ENCODE measurements around the gene EGR1.
"Not testable (repeated sequence)": the region's sequence is repeated elsewhere in the genome, so short reads cannot be mapped to it uniquely, and the experiment has no call there.

Gene EGR1

DNA sequence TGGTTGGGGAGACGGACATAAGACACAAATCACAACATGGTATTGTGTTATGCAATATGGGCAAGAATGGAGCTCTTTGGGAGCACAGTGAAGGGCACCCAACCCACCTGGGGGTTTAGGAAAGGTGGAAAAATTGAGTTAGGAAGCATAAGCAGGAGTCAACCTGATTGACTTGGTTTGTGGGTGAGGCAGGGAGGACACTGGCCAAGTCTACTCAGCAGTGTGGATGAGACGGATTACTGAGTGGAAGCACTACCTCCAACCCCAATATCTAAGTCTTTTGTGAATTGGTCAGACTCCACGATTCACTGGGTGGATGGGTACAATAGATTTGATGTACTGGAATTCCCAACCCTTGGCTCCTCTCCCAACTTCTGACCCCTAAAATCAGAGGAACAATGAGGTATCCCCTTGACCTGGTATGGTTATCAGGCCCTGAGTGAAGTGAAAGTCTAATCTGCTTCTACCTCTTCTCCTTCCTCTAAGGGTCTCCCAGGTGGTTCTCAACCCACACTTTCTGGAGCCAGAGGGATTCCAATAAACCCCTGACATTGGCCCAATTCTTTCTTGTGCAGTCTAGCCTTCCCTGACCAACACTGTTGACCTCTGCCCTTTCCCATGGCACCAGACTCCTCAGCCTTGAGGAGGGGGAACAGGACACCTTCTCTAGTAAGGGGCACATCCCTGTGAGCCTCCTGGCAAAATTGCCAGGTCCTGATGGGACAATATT, 5.2 kb downstream of the EGR1 start:
- no peak for DNase-seq

DNA sequence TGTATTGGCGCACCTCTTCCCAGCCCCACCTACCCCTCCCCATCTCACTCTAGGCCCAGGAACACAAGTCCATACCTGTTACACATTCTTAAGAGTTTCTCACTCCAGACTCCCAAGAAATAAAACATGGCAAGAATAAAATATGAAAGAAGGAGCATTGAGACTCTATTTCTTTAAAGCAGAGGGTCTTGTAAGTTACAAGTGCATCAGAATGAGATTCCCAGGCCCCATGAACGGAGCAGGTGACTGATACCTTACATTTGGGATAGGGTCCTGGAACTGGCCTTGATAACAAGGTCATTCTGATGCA, 5.7 kb downstream of the EGR1 start:
- no peak for DNase-seq

- DNase-seq, result no peak
Observed at GRCh38 chr5:138472353-138472752, 7.1 kb downstream of the EGR1 start.

GRCh38 chr5:138473151-138473550, 7.9 kb downstream of the EGR1 start:
- not testable (repeated sequence) for DNase-seq

- no peak for DNase-seq
Observed at GRCh38 chr5:138476918-138477317, 11.6 kb downstream of the EGR1 start.

DNA sequence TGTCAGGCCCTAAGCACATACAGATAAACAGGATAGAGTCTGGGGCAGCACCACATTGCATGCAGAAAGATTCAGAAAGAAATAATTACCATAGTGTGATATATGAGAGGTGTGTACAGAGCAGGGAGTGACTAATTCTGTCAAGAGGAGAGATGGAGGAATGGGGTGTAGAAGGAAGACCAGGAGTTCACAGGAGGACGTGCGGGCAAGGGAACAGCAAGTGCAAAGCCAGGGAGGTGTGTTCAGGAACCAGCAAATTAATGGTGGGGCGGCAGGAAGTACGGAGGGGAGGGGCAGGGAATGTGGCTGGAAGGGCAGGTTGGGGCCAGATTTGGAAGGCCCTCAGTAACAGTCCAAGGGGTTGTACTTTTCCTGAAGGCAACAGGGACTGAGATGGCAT, 17.4 kb downstream of the EGR1 start:
- no peak for DNase-seq

- no peak for DNase-seq
Observed at GRCh38 chr5:138488481-138488945, 23.2 kb downstream of the EGR1 start.

DNA sequence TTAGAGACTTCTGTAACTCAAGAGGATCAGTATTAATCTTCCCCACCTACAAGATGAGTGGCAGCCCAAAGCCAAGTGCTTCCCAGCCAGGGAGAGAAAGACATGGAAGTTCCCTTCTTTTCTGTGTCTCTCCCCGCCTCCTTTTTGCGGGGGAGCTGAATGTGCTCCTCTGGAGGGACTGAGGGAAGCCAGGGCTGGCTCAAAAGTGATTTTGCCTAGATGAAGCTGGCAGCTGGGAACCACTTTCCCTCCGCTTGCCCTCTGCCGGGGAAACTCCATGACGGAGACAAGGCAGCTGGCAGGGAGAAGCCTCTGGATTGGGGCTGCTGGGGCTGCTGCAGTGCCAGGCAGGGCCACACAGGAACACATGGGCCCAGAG, 24.4 kb downstream of the EGR1 start:
- no peak for DNase-seq

GRCh38 chr5:138490648-138491283, 25.5 kb downstream of the EGR1 start:
- DNase-seq, result no peak

DNA sequence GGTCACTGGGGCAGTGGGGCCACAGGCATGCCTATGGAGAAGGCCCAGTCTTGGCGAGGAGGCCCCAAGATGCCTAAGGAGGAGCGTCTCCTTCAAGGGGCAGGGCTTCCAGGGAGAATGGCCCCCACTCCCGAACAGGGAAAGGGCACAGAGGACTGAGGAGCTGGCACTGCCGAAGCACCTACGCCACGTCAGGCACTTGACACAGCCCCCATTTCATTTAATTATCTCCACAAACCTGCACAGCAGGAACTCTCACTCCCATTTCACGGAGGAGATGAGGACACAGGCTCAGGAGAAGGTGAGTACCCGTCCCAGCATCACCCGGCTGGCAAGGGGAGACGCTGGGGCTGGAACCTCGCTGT, 26.0 kb downstream of the EGR1 start:
- DNase-seq, result no peak

GRCh38 chr5:138491669-138492559, 26.6 kb downstream of the EGR1 start:
- peak; percentile 80 for DNase-seq

GRCh38 chr5:138492560-138493045, 27.3 kb downstream of the EGR1 start:
- DNase-seq, result no peak

GRCh38 chr5:138495351-138495750, 30.1 kb downstream of the EGR1 start:
- DNase-seq, result no peak

GRCh38 chr5:138498376-138498775, 33.1 kb downstream of the EGR1 start:
- DNase-seq, result no peak

GRCh38 chr5:138502121-138502520, 36.8 kb downstream of the EGR1 start:
- no peak for DNase-seq

DNA sequence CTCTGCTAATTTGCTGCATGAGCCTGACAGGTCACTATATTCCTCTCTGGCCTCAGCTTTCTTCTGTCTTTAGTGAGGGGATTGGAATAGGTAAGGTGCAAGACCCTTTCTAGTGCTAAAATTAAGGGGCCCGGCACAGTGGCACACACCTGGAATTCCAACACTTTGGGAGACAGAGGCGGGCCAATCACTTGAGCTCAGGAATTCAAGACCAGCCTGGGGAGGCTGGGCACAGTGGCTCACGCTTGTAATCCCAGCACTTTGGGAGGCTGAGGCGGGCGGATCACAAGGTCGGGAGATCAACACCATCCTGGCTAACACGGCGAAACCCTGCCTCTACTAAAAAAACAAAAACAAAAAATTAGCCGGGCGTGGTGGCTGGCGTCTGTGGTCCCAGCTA, 37.2 kb downstream of the EGR1 start:
- no peak for DNase-seq

DNA sequence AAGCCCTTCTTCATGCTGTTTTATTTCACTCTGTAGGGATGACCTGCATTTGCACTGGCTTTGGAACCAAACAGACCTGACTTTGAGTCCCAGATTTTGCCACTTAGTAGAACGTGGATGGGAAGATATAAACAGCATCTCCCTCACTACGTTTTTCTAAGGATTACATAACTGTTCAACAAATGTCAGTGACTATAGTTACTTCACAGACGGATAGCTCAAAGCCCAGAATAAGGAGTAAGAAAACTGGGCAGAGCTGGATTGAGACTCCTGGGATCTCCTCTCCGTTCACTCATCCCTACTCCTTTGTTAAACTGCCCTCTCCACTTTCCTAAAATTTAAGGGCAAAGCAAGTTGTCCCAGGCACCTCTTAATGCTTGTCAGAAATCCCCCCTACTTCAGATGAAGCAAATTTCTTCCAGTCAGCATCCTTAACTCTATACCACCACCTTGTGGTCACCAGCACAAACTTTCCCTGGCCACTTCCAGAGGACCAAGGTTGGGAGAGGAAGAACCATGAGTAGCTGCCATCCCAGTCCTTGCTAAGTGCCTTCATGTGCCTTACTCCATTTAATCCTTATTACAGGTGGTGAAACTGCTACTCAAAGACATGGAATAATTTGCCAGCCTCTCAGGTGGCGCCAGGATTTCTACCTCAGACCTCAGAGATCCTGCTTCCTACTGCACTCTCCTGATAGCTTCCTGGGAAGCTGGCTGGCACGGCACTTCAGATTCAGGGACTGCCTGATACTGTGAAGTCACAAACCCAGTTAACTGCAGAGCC, 38.4 kb downstream of the EGR1 start:
- peak; percentile 38 for DNase-seq

GRCh38 chr5:138504799-138505198, 39.5 kb downstream of the EGR1 start:
- no peak for DNase-seq

- DNase-seq, result no peak
Observed at GRCh38 chr5:138506370-138507306, 41.4 kb downstream of the EGR1 start.

DNA sequence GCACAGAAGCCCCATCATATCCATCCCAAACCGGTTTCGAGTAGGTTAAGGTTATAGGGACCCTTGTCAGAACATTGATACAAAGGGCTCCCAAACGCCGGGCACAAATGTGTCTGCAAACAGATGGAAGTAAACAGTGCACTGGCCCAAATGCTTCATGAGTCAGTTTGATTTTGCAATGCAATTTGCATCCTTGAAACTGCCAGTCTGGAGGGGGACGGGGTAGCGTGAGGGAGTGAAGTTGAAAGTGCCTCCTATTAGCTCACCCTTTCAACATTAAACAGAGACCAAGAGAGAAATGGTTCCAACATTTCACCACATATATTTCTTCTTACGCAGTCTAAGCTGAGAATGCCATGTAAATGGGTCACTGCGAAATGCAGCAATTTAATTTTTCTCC, 42.2 kb downstream of the EGR1 start:
- DNase-seq, result not testable (repeated sequence)

DNA sequence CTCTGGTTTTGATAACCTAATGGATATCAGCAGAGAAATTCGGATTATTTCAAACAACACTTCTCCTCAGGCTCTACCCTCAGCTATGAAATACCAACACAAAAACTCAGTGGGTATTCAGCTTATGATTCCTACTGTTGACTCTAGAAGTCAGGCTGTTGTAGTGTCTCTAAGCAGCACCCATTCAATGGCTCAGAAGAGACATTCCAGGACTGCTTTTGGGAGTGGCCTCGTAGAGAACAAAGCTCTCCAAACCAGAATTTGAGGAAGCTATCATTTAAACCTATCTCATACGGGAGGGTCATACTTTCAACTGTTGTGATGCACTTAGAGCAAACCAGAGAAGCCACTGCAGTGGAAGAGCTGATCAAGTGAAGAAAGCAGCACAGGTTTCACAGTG, 43.7 kb downstream of the EGR1 start:
- DNase-seq, result no peak

DNA sequence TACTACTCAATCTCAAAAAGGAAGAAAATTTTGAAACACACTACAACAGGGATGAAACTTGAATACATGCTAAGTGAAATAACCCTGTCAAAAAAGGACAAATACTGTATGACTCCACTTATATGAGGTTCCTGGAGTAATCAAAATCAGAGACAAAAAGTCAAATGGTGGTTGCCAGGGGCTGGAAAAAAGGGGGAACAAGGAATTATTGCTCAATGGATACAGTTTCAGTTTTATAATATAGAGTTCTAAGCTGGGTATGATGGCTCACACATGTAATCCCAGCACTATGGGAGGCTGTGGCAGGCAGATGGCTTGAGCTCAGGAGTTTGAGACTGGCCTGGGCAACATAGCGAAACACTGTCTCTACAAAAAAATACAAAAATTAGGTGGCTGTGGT, 48.7 kb downstream of the EGR1 start:
- no peak for DNase-seq
